ENCODE data around the gene RAD51B. TPM values are rescaled to one million over a fixed set of nuclear protein-coding genes. Genes with fewer than 3 reads are reported as not detected.

Gene RAD51B
- total and polyA plus RNA-seq, 2 of the 13 experiments (the other 11 are each of a cell fraction or from before 2014, with no cell fraction given): 7.0 to 9.5 TPM

DNA sequence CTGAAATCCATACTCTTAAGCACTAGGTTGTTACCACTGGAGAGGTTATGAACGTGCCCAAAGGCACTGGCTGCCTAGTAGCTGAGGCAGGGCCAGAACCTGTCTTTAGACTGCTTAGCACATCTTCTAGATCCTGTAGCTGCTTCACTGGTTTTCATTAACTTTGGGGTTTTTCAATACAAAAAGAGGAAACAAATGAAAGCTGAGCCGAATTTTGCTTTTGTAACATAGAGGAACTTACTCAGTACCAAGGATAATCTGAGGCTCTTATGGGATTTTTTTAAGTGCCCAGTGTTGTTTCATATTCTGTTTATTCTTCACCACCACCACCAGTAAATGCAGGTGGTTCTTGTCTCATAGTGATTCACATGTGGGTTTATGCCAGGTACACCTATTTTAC lies 396.1 kb downstream of the RAD51B start:
- WGBS (ENCODE audit: low lambda C conversion rate): 84% methylated on average over 2 of the region's 2 CpGs
- DNase-seq (ENCODE audit: low spot score) (no peak), FAIRE-seq (no peak), ATAC-seq (no peak)
- Histone ChIP-seq H3K36me3 (replicated peaks in 1 of 2; ENCODE audit: control insufficient read depth in 1 of 2, insufficient read depth in 2 of 2, low read length in 2 of 2) (no peaks in the 10 kb centered on the region), H3K4me2 (ENCODE audit: low read depth, low read length) (no peak overlapping the region), H4K20me1 (ENCODE audit: insufficient read depth, low read length) (no peaks in the 10 kb centered on the region), H3K79me2 (ENCODE audit: insufficient read depth, low read length) (no peaks in the 10 kb centered on the region), H3K4me3 (replicated peaks in 1 of 3; ENCODE audit: insufficient read depth in 1 of 3, low read depth in 2 of 3, low read length in 3 of 3) (no peak overlapping the region), H3K9ac (ENCODE audit: insufficient read depth, low read depth, low read length) (no peak overlapping the region), H3K9me3 (ENCODE audit: low read length) (no peaks in the 10 kb centered on the region), H3K27me3 (ENCODE audit: control insufficient read depth in 1 of 2, insufficient read depth in 2 of 2, low read length in 2 of 2) (no peaks in the 10 kb centered on the region), H3K4me1 (ENCODE audit: insufficient read depth, low read length) (peaks cover 6% of the 10 kb centered on the region; the same call in 1 of the 2 replicates), H3K27ac (ENCODE audit: extremely low read length, insufficient read depth, low read length) (no peak overlapping the region), H2AFZ (ENCODE audit: low read length) (no peak overlapping the region)
- intact Hi-C loops (cut with micrococcal nuclease; ENCODE audit: unreplicated experiment): no loop called here
- no TSS peak for BruUV-seq (replicated peaks)
- in situ Hi-C loops (cut with HindIII; ENCODE audit: extremely low pct_ligation_motif_present, low pct_unique_long_range_greater_than_20kb): no loop called here
- POLR2A ChIA-PET: no interaction called here
- CTCF ChIA-PET (ENCODE audit: low intra/inter-chr PET ratio, low total read pairs): no interaction called here
- TF ChIP-seq CBX2 (IDR thresholded peaks at IDR 0.05; ENCODE audit: low read depth, low read length) (no peak), CBX2 (CRISPR knock-in tag; IDR thresholded peaks at IDR 0.05; ENCODE audit: low read depth) (no peak), SMARCC2 (IDR thresholded peaks at IDR 0.05) (no peak), SCMH1 (CRISPR knock-in tag; IDR thresholded peaks at IDR 0.05; ENCODE audit: borderline replicate concordance) (no peak), SNRNP70 (IDR thresholded peaks at IDR 0.05; ENCODE audit: low read depth, low read length) (no peak)
- TF ChIP-seq, protein P1, sequence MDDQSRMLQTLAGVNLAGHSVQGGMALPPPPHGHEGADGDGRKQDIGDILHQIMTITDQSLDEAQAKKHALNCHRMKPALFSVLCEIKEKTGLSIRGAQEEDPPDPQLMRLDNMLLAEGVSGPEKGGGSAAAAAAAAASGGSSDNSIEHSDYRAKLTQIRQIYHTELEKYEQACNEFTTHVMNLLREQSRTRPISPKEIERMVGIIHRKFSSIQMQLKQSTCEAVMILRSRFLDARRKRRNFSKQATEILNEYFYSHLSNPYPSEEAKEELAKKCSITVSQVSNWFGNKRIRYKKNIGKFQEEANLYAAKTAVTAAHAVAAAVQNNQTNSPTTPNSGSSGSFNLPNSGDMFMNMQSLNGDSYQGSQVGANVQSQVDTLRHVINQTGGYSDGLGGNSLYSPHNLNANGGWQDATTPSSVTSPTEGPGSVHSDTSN (CRISPR knock-in tag; IDR thresholded peaks at IDR 0.05; ENCODE audit: borderline replicate concordance): no peak
- TF ChIP-seq, protein P2, sequence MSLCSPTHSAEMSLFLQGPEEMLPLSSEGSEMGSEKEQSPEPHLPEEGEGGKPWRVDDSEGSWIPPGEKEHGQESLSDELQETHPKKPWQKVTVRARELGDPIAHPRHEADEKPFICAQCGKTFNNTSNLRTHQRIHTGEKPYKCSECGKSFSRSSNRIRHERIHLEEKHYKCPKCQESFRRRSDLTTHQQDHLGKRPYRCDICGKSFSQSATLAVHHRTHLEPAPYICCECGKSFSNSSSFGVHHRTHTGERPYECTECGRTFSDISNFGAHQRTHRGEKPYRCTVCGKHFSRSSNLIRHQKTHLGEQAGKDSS (CRISPR knock-in tag; IDR thresholded peaks at IDR 0.05; ENCODE audit: borderline replicate concordance, low read depth): no peak
- TF ChIP-seq, protein P3, sequence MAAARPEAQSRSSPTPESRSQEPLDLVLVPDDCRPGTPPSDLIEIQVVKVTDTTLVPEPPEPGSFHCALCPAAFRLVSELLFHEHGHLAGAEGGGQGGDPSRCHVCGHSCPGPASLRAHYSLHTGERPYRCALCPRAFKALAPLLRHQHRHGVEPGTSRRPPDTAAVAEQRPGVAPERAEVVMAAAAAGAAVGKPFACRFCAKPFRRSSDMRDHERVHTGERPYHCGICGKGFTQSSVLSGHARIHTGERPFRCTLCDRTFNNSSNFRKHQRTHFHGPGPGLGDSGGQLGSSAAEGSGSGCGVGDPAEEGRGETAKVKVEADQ (CRISPR knock-in tag; IDR thresholded peaks at IDR 0.05; ENCODE audit: borderline replicate concordance): no peak

All from HepG2 (cell line).